Measurements from ENCODE around the gene STK35.

- no peak for TF ChIP-seq POLR2AphosphoS5 (IDR thresholded peaks at IDR 0.05; ENCODE audit: borderline replicate concordance, low read depth, low read length)
- no peak for TF ChIP-seq EZH2 (IDR thresholded peaks at IDR 0.05)
- no peak for TF ChIP-seq FOXP2 (optimal IDR thresholded peaks at IDR 0.05; ENCODE audit: control extremely low read depth, extremely low read length, insufficient read depth)
Observed at GRCh38 chr20:2146080-2146867, 44.6 kb downstream of the STK35 start.

Data from SK-N-MC (cell line).